Measurements from ENCODE around the gene CFAP157.

DNA sequence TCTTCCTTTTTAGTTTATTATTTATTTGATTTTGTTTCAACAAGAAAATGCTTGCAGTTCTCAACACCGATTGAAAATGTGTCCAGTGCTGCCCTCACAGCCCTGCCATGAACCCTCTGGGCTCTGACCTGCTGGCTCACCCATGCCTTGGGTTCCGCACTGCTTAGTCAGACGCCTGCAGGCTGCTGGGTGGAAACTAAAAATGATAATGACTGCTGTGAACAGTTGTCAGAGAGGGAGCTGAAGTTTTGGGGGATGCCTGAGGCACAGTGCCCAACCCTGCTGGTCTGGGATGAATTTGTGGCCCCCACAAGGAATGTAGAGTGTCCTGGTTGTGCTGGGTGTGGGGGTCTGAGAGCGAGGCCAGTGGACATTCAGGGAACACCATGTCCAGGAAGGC is 22.2 kb upstream of the CFAP157 start:
- TF ChIP-seq SPI1 (IDR thresholded peaks at IDR 0.05; ENCODE audit: low read depth, low read length) (no peak), POLR2A (IDR thresholded peaks at IDR 0.05; ENCODE audit: low read depth, low read length) (no peak)

Data from GM12891 (cell line).